PC-9 (cell line): ENCODE measurements around the gene PSMA6. TPM values are rescaled to one million over a fixed set of nuclear protein-coding genes. Genes with fewer than 3 reads are reported as not detected.

Source experiments
- BruUV-seq: library from RNA; stranded (reverse); fragments of 400-500 nt; replicated peaks from 2 replicates; lab custom pipeline; 2021; lab: Mats Ljungman, UMichigan
- CTCF ChIA-PET: fragments of 300-600 bp; sonication (Branson Sonifier 250); formaldehyde crosslinking; loops from one replicate; lab custom pipeline; 2022; ENCODE audit warnings: antibody characterized with exemption; lab: Charles Lee
- POLR2A ChIA-PET: fragments of 300-600 bp; sonication (Branson Sonifier 250); formaldehyde crosslinking; loops from one replicate; lab custom pipeline; 2022; ENCODE audit warnings: antibody characterized with exemption; ENCODE audit not compliant: unreplicated experiment; lab: Charles Lee
- DNase-seq, 2 experiments: peaks; one replicate each; pipeline versions ENCODE4 v3.0.0 to v3.0.0-alpha.2; 2015 to 2022; ENCODE audit warnings: mixed read lengths in 1 of 2
- H2AFZ ChIP-seq: fragments of 200-600 bp; sonication (generic); 2 replicates; pipeline ENCODE4 v1.8.1; 2017; ENCODE audit warnings: antibody characterized with exemption
- H3F3A ChIP-seq: fragments of 200-600 bp; sonication (generic); 2 replicates; pipeline ENCODE4 v1.8.1; 2017; ENCODE audit warnings: antibody characterized with exemption, mild to moderate bottlenecking, low read depth; ENCODE audit not compliant: insufficient read depth
- H3K27ac ChIP-seq: fragments of 200-600 bp; sonication (generic); 2 replicates; pipeline ENCODE4 v1.6.1; 2016; ENCODE audit warnings: mixed run types
- H3K27me3 ChIP-seq: fragments of 200-600 bp; sonication (generic); 2 replicates; pipeline ENCODE4 v1.6.1; 2016; ENCODE audit warnings: low read depth, mixed run types; ENCODE audit not compliant: insufficient read depth
- H3K36me3 ChIP-seq: fragments of 200-600 bp; sonication (generic); 2 replicates; pipeline ENCODE4 v1.6.1; 2016; ENCODE audit warnings: low read depth, mixed run types
- H3K4me1 ChIP-seq: fragments of 200-600 bp; sonication (generic); replicated peaks from 2 replicates; pipeline ENCODE4 v1.6.1; 2016; ENCODE audit warnings: mixed run types; ENCODE audit not compliant: insufficient read depth
- H3K4me2 ChIP-seq: fragments of 200-600 bp; sonication (generic); 2 replicates; pipeline ENCODE4 v1.6.1; 2017; ENCODE audit warnings: mixed run types
- H3K4me3 ChIP-seq: fragments of 200-600 bp; sonication (generic); 2 replicates; pipeline ENCODE4 v1.6.1; 2016; ENCODE audit warnings: mixed run types
- H3K79me2 ChIP-seq: fragments of 200-600 bp; sonication (generic); 2 replicates; pipeline ENCODE4 v1.6.1; 2017; ENCODE audit warnings: low read depth, mixed run types
- H3K9me2 ChIP-seq: fragments of 200-600 bp; sonication (generic); 2 replicates; pipeline ENCODE4 v1.8.1; 2017; ENCODE audit warnings: mild to moderate bottlenecking; ENCODE audit not compliant: insufficient read depth
- H3K9me3 ChIP-seq: fragments of 200-600 bp; sonication (generic); 2 replicates; pipeline ENCODE4 v1.8.1; 2016; ENCODE audit warnings: low read depth; ENCODE audit not compliant: insufficient read depth
- H4K20me1 ChIP-seq: fragments of 200-600 bp; sonication (generic); 2 replicates; pipeline ENCODE4 v1.8.1; 2017; ENCODE audit not compliant: insufficient read depth
- EZH2 ChIP-seq: fragments of 200-600 bp; sonication (generic); IDR thresholded peaks from 2 replicates; pipeline ENCODE4 v1.8.0; 2017; ENCODE audit warnings: antibody characterized with exemption, low read depth
- intact Hi-C: fragments of 100-400 bp; cut with micrococcal nuclease; formaldehyde crosslinking; loops from one replicate; pipeline ENCODE4 v1.10.0; 2022; ENCODE audit not compliant: unreplicated experiment
- total RNA-seq: library from RNA; stranded (reverse); gene quantifications from 2 replicates; pipeline ENCODE4 v1.2.3, GENCODE V29; 2021
- TF ChIP-seq, protein P1 (sequence below): fragments of 200-600 bp; sonication (generic); conservative IDR thresholded peaks from 2 replicates; pipeline ENCODE4 v1.6.1; 2017; ENCODE audit warnings: mixed run types, antibody characterized with exemption, mild to moderate bottlenecking, moderate library complexity

PSMA6 gene
- total RNA-seq, 1 experiment from 2014 or later = 188 TPM

DNA sequence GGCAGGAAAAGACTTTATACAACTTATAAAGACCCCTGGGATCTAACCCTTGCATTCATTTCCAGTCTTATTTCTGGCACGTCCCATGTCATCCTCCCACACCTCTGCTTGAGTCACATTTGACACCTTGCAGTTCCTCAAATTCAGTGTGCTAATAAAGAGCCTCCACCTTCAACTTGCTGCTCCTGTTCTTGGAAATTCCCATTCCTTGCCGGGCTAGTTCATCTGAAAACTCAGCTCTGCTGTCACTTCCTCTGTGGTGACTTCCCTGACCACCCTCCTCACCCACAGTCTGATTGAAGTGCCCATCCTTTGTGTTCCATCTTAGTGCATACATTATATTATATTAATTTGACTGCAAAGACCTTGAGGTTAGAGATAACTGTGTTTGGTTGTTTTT lies 37.4 kb upstream of the PSMA6 start:
- intact Hi-C loops = no loop called here
- H3F3A ChIP-seq = no peaks in the 10 kb centered on the region
- DNase-seq = no peak
- no peak overlapping the region for H3K4me3 ChIP-seq
- POLR2A ChIA-PET = no interaction called here
- TF ChIP-seq, protein P1, sequence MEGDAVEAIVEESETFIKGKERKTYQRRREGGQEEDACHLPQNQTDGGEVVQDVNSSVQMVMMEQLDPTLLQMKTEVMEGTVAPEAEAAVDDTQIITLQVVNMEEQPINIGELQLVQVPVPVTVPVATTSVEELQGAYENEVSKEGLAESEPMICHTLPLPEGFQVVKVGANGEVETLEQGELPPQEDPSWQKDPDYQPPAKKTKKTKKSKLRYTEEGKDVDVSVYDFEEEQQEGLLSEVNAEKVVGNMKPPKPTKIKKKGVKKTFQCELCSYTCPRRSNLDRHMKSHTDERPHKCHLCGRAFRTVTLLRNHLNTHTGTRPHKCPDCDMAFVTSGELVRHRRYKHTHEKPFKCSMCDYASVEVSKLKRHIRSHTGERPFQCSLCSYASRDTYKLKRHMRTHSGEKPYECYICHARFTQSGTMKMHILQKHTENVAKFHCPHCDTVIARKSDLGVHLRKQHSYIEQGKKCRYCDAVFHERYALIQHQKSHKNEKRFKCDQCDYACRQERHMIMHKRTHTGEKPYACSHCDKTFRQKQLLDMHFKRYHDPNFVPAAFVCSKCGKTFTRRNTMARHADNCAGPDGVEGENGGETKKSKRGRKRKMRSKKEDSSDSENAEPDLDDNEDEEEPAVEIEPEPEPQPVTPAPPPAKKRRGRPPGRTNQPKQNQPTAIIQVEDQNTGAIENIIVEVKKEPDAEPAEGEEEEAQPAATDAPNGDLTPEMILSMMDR = no peak
- no peak for TF ChIP-seq EZH2
- no peak overlapping the region for H3K4me2 ChIP-seq
- H3K4me1 ChIP-seq = no peaks in the 10 kb centered on the region
- CTCF ChIA-PET = no interaction called here
- BruUV-seq = no TSS peak
- H4K20me1 ChIP-seq = no peaks in the 10 kb centered on the region
- no peaks in the 10 kb centered on the region for H3K36me3 ChIP-seq
- no peak overlapping the region for H2AFZ ChIP-seq
- no peaks in the 10 kb centered on the region for H3K27me3 ChIP-seq
- no peak overlapping the region for H3K27ac ChIP-seq
- H3K79me2 ChIP-seq = no peaks in the 10 kb centered on the region
- H3K9me2 ChIP-seq = no peaks in the 10 kb centered on the region
- no peaks in the 10 kb centered on the region for H3K9me3 ChIP-seq

- ChIA-PET CTCF (no interaction called here), POLR2A (no interaction called here)
These were observed 36.5 kb upstream of the PSMA6 start for GRCh38 chr14:35255711-35256110.

GRCh38 chr14:35257809-35258208 lies 34.4 kb upstream of the PSMA6 start:
- no peak overlapping the region for H3K27ac ChIP-seq
- H3F3A ChIP-seq = no peaks in the 10 kb centered on the region
- intact Hi-C loops = no loop called here
- no peaks in the 10 kb centered on the region for H3K4me1 ChIP-seq
- ChIA-PET CTCF (no interaction called here), POLR2A (no interaction called here)
- BruUV-seq = no TSS peak
- no peaks in the 10 kb centered on the region for H3K36me3 ChIP-seq
- no peaks in the 10 kb centered on the region for H3K79me2 ChIP-seq
- H3K4me3 ChIP-seq = no peak overlapping the region
- no peak overlapping the region for H3K4me2 ChIP-seq
- no peaks in the 10 kb centered on the region for H4K20me1 ChIP-seq
- H3K9me3 ChIP-seq = no peaks in the 10 kb centered on the region
- no peak for DNase-seq
- no peak for TF ChIP-seq EZH2
- TF ChIP-seq, protein P1 = no peak
- no peak overlapping the region for H2AFZ ChIP-seq
- H3K27me3 ChIP-seq = no peaks in the 10 kb centered on the region
- no peaks in the 10 kb centered on the region for H3K9me2 ChIP-seq

More at GRCh38 chr14:35255711-35256110, 36.5 kb upstream of the PSMA6 start:
- H3F3A ChIP-seq = no peaks in the 10 kb centered on the region
- H3K79me2 ChIP-seq = no peaks in the 10 kb centered on the region
- no peak overlapping the region for H3K27ac ChIP-seq
- H3K27me3 ChIP-seq = no peaks in the 10 kb centered on the region
- no peaks in the 10 kb centered on the region for H3K4me1 ChIP-seq
- no peak for TF ChIP-seq EZH2
- TF ChIP-seq, protein P1 = no peak
- no peaks in the 10 kb centered on the region for H3K9me3 ChIP-seq
- no peaks in the 10 kb centered on the region for H3K36me3 ChIP-seq
- H2AFZ ChIP-seq = no peak overlapping the region
- H3K4me3 ChIP-seq = no peak overlapping the region
- no peaks in the 10 kb centered on the region for H3K9me2 ChIP-seq
- no peak overlapping the region for H3K4me2 ChIP-seq
- no peaks in the 10 kb centered on the region for H4K20me1 ChIP-seq
- no peak for DNase-seq
- BruUV-seq = no TSS peak
- intact Hi-C loops = no loop called here
